Measurements from ENCODE around the gene TTC29. TPM values are rescaled to one million over a fixed set of nuclear protein-coding genes. Genes with fewer than 3 reads are reported as not detected.
"Not testable (repeated sequence)": the region's sequence is repeated elsewhere in the genome, so short reads cannot be mapped to it uniquely, and the experiment has no call there.

TTC29 gene
- total RNA-seq, 1 experiment from 2014 or later: not detected

DNA sequence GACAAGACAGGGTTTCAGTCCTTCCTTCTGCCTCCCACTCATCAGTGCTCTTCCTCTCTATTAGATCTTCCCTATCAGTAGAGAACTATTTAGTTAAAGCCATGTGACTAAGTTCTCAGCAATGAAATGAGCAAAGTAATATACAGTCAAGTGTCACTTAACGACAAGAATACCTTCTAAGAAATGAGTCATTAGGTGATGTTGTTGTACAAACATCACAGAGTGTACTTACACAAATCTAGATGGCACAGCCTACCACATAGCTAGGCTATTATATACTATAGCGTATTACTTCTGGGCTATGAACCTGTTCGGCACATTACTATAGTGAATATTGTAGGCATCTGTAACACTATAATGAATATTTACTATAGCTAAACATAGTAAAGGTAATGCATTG, 235.7 kb downstream of the TTC29 start:
- no peak for DNase-seq (ENCODE audit: low read depth)

DNA sequence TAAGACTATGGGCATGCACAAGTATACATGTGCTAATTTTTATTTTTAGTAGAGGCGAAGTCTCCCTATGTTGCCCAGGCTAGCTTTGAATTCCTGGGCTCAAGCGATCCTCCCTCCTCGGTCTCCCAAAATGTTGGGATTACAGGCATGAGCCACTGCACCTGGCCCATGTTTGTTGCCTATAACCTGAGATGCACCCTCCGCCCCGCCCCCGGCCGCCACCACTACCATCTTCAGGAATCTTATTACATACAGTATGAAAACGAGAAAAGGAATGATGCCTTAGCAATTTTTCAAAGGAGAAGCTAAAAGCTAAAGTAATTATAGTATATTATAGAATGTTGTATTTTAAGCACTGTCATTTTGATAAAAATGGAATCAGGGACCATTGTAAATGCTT, 245.8 kb downstream of the TTC29 start:
- no peak for DNase-seq (ENCODE audit: low read depth)

DNA sequence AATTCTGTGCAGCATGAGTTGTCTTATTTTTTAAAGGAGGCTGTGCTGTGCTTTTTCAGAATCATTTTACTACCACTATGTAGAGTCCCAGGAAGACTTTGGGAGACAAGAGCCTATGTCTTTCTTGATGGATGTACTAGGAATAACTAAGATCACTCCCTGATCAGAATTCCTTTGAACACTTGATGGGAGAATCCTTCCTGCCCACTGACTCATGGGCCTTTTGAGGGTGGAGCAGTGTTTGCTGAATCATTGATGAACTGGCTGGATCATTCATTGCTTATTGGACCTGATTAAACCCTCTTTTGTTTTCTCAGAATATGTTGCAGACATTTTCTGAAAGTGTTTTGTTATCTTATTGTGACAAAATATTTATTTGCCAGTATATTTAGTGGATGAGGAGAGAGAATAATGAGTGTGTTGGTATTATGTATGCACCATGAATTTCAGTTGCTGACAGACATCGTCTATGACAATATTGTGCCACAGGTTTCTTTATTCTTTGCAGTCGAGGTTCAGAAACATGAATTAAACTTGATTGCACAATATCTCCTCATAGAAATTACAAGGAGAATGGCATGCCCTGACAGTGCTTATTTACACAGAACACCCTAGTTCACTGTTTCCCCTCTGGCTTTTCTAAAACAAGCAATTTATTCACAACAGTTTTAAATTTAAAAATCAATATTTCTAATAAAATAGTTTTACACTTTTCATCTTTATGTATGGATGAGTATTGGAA, 270.7 kb downstream of the TTC29 start:
- no peak for DNase-seq (ENCODE audit: low read depth)

DNA sequence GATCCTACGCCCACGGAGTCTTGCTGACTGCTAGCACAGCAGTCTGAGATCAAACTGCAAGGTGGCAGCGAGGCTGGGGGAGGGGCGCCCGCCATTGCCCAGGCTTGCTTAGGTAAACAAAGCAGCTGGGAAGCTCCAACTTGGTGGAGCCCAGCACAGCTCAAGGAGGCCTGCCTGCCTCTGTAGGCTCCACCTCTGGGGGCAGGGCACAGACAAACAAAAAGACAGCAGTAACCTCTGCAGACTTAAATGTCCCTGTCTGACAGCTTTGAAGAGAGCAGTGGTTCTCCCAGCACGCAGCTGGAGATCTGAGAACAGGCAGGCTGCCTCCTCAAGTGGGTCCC, 281.7 kb downstream of the TTC29 start:
- DNase-seq (ENCODE audit: low read depth): not testable (repeated sequence)

DNA sequence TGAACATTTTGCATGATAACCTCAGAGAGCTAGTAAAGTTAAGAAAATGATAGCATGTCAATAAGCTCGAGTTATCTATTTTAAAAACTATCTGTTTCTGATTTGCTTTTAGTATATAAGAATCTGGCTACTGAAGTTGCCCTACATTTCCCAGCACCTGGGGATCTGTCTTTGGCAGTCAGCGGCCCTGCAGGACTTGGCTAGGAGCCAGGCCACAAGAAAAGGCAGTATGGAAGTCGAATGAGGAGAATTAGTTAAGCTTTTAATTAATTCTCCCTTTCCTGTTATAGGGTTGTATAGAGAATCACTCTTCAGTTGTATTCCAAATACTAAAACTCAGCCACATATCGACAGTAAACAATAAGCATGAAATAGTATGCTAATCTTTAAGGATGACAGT, 284.3 kb downstream of the TTC29 start:
- no peak for DNase-seq (ENCODE audit: low read depth)
